ENCODE results near the gene PHLDB2. TPM values are rescaled to one million over a fixed set of nuclear protein-coding genes. Genes with fewer than 3 reads are reported as not detected.

Gene PHLDB2
- total RNA-seq, 6 donors from 2014 or later, result 22.4 to 67.1 (median 42.7) TPM

DNA sequence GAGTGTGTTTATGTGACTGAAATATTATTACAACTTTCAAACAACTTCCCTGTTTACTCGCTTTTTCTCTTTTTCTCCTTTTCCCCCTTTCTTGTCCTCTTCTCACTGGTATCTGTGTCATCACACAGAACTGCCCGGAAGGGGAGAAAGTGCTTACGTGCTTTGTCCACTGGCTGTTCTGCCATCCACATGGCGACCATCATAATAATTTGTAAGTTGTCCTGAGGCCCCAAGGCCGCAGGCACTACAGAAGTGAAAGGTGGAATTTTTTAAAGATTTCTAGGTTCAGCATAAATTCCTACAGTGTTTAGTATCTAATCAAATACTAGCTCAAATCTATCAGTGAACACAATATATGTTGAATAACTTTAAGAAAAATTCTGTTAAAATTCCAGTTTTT, 93.0 kb downstream of the PHLDB2 start:
- Histone ChIP-seq H3K36me3 (peaks cover 0 to 17% (median 0%) of the 10 kb centered on the region in 4 donors), H3K27me3 (no peaks in the 10 kb centered on the region), H3K4me1 (no peaks in the 10 kb centered on the region), H3K27ac (no peak overlapping the region), H3K9me3 (no peaks in the 10 kb centered on the region), H3K4me3 (no peak overlapping the region)
- no peak for ATAC-seq (ENCODE audit: low FRiP score in 2 of 2)
- 95% methylated on average over 5 of the region's 5 CpGs for WGBS, 2 donors
- DNase-seq, result no peak
- no peak for TF ChIP-seq EP300 (IDR thresholded peaks at IDR 0.05)
- no peak for TF ChIP-seq POLR2A (IDR thresholded peaks at IDR 0.05)
- TF ChIP-seq, protein P1, sequence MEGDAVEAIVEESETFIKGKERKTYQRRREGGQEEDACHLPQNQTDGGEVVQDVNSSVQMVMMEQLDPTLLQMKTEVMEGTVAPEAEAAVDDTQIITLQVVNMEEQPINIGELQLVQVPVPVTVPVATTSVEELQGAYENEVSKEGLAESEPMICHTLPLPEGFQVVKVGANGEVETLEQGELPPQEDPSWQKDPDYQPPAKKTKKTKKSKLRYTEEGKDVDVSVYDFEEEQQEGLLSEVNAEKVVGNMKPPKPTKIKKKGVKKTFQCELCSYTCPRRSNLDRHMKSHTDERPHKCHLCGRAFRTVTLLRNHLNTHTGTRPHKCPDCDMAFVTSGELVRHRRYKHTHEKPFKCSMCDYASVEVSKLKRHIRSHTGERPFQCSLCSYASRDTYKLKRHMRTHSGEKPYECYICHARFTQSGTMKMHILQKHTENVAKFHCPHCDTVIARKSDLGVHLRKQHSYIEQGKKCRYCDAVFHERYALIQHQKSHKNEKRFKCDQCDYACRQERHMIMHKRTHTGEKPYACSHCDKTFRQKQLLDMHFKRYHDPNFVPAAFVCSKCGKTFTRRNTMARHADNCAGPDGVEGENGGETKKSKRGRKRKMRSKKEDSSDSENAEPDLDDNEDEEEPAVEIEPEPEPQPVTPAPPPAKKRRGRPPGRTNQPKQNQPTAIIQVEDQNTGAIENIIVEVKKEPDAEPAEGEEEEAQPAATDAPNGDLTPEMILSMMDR (IDR thresholded peaks at IDR 0.05), result no peak
- TF ChIP-seq POLR2AphosphoS5 (IDR thresholded peaks at IDR 0.05), result no peak

DNA sequence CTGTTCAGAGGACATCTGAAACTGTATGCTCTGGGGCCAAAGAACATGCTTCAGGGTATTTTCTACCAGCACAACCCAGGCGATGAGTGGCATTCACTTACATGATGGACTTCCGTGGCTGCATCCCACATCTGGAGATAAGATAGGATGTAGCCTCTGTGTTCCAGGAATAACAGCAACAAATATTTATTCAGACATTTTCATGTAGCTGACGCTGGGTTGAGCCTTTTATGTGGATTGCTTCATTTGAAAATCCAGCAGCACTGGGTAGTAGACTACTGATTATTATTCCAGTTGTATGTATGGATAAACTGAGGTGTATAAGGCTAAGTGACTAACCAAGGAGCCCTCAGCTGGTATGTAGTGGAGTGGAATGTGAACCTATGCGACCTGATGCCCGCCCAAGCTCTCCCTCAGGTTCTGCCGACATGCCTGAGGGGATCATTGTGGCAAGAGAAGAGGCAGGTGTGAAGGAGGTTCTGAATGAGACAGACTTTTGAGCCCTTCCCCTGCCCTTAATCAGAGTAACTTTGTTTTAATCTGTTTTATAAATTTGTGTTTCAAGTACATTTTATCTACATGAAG, 93.9 kb downstream of the PHLDB2 start:
- Histone ChIP-seq H3K27ac (no peak overlapping the region), H3K4me3 (no peak overlapping the region), H3K4me1 (no peaks in the 10 kb centered on the region), H3K9me3 (no peaks in the 10 kb centered on the region), H3K27me3 (no peaks in the 10 kb centered on the region), H3K36me3 (peaks cover 0 to 17% (median 0%) of the 10 kb centered on the region in 4 donors)
- ATAC-seq (ENCODE audit: low FRiP score in 2 of 2) (no peak), DNase-seq (no peak)
- WGBS, 2 donors, result 81 to 87% methylated on average over 6 of the region's 6 CpGs
- TF ChIP-seq EP300 (IDR thresholded peaks at IDR 0.05) (no peak), POLR2AphosphoS5 (IDR thresholded peaks at IDR 0.05) (no peak), POLR2A (IDR thresholded peaks at IDR 0.05) (no peak)
- TF ChIP-seq, protein P1 (IDR thresholded peaks at IDR 0.05), result no peak

DNA sequence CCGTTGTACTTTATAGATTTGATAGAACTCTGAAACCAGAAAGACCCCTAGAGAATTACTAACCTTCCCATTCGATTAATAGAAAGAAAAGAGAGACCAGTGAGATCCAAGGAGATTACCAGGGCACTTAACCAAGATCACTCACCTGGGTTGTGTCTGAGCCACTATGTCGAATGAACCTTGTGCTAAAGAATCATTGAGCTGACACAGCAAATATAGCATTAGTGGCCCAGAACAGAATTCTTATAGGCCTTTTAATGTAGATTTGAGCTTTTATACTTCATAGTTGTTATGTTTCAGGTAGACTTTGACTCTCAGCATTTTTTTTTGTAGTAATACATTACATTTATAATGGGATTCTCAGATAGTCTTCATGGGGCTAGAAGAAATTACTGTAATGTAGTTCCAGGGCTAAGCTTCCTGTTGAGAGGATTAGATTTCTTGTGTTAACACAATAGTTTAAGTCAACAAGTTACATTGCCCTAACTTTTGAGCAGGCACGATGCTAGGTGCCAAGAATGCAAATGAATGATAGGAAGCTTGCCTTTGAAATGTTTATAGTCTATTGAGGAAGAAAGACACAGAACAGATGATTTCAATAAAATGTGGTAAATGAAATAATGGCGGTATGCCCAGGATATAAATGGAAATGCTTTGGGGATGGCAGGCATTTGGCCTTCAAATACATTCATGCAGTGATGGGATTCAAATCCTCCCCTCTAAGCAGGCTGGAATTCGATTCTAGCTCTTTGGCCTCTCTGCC, 95.3 kb downstream of the PHLDB2 start:
- peaks cover 0 to 12% (median 0%) of the 10 kb centered on the region in 4 donors for H3K36me3 ChIP-seq
- no peak for ATAC-seq (ENCODE audit: low FRiP score in 2 of 2)
- no peaks in the 10 kb centered on the region for H3K9me3 ChIP-seq
- no peak for DNase-seq
- TF ChIP-seq EP300 (IDR thresholded peaks at IDR 0.05) (no peak), POLR2A (IDR thresholded peaks at IDR 0.05) (no peak), POLR2AphosphoS5 (IDR thresholded peaks at IDR 0.05) (no peak)
- TF ChIP-seq, protein P1 (IDR thresholded peaks at IDR 0.05), result no peak
- H3K27me3 ChIP-seq, result no peaks in the 10 kb centered on the region
- no peak overlapping the region for H3K4me3 ChIP-seq
- no peak overlapping the region for H3K27ac ChIP-seq
- 57 to 62% methylated on average over 6 of the region's 6 CpGs for WGBS, 2 donors
- no peaks in the 10 kb centered on the region for H3K4me1 ChIP-seq

DNA sequence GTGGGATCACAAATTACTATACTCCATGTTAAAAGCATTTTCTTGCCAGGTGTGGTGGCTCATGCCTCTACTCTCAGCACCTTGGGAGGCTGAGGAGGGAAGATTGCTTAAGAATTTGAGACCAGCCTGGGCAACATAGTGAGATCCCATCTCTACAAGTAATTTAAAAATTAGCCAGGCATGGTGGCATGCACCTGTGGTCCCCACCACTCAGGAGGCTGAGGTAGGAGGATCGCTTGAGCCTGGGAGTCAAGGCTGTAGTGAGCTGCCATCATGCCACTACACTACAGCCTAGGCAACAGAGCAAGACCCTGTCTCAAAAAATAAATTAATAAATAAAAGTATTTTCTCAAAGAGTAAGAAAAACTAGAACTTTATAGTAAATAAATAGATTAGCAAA, 96.8 kb downstream of the PHLDB2 start:
- H3K4me3 ChIP-seq, result no peak overlapping the region
- ATAC-seq (ENCODE audit: low FRiP score in 2 of 2), result no peak
- H3K27ac ChIP-seq, result no peak overlapping the region
- 95 to 100% methylated on average over 1 of the region's 1 CpG for WGBS, 2 donors
- no peaks in the 10 kb centered on the region for H3K9me3 ChIP-seq
- no peak for TF ChIP-seq POLR2AphosphoS5 (IDR thresholded peaks at IDR 0.05)
- TF ChIP-seq EP300 (IDR thresholded peaks at IDR 0.05), result no peak
- TF ChIP-seq, protein P1 (IDR thresholded peaks at IDR 0.05), result no peak
- no peak for TF ChIP-seq POLR2A (IDR thresholded peaks at IDR 0.05)
- DNase-seq, result no peak
- H3K4me1 ChIP-seq, result no peaks in the 10 kb centered on the region
- H3K36me3 ChIP-seq, result peaks cover 0 to 10% (median 0%) of the 10 kb centered on the region in 4 donors
- no peaks in the 10 kb centered on the region for H3K27me3 ChIP-seq

Measured in upper lobe of left lung (tissue), 6 donors.